ENCODE measurements around the gene C10orf90.

DNA sequence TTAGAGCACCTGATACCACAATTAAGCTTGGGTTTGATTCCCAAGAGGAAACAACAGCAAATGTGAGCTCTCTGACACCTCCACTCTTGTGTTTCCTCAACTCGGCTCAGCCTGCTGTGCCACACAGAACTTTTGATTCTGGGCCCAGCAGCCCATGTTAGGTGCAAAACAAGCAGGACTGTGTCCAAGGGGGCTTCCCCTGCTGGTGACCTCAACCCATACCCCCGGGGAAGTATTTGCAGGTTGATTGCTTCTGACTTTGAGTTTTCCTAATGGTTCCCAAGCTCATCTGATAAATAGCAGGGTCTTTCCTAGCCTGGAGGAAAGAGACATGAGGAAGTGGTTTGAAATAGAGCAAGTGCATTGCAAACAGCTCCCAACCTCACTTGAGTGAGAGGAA, 238.7 kb downstream of the C10orf90 start:
- TF ChIP-seq, protein P1, sequence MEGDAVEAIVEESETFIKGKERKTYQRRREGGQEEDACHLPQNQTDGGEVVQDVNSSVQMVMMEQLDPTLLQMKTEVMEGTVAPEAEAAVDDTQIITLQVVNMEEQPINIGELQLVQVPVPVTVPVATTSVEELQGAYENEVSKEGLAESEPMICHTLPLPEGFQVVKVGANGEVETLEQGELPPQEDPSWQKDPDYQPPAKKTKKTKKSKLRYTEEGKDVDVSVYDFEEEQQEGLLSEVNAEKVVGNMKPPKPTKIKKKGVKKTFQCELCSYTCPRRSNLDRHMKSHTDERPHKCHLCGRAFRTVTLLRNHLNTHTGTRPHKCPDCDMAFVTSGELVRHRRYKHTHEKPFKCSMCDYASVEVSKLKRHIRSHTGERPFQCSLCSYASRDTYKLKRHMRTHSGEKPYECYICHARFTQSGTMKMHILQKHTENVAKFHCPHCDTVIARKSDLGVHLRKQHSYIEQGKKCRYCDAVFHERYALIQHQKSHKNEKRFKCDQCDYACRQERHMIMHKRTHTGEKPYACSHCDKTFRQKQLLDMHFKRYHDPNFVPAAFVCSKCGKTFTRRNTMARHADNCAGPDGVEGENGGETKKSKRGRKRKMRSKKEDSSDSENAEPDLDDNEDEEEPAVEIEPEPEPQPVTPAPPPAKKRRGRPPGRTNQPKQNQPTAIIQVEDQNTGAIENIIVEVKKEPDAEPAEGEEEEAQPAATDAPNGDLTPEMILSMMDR (IDR thresholded peaks at IDR 0.05) = no peak
- no peak for TF ChIP-seq POLR2AphosphoS5 (IDR thresholded peaks at IDR 0.05; ENCODE audit: low read depth, low read length)
- TF ChIP-seq, protein P2, sequence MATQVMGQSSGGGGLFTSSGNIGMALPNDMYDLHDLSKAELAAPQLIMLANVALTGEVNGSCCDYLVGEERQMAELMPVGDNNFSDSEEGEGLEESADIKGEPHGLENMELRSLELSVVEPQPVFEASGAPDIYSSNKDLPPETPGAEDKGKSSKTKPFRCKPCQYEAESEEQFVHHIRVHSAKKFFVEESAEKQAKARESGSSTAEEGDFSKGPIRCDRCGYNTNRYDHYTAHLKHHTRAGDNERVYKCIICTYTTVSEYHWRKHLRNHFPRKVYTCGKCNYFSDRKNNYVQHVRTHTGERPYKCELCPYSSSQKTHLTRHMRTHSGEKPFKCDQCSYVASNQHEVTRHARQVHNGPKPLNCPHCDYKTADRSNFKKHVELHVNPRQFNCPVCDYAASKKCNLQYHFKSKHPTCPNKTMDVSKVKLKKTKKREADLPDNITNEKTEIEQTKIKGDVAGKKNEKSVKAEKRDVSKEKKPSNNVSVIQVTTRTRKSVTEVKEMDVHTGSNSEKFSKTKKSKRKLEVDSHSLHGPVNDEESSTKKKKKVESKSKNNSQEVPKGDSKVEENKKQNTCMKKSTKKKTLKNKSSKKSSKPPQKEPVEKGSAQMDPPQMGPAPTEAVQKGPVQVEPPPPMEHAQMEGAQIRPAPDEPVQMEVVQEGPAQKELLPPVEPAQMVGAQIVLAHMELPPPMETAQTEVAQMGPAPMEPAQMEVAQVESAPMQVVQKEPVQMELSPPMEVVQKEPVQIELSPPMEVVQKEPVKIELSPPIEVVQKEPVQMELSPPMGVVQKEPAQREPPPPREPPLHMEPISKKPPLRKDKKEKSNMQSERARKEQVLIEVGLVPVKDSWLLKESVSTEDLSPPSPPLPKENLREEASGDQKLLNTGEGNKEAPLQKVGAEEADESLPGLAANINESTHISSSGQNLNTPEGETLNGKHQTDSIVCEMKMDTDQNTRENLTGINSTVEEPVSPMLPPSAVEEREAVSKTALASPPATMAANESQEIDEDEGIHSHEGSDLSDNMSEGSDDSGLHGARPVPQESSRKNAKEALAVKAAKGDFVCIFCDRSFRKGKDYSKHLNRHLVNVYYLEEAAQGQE (IDR thresholded peaks at IDR 0.05; ENCODE audit: insufficient read depth in 1 of 2, low read depth in 2 of 2, low read length in 1 of 2) = no peak
